B cell (primary cell): Measurements from ENCODE around the gene SPX. TPM values are rescaled to one million over a fixed set of nuclear protein-coding genes. Genes with fewer than 3 reads are reported as not detected.

Experiments used
- ATAC-seq: fragments of 200-7000 bp; cut with Tn5 transposase; one replicate; pipeline ENCODE4 v1.10.0; 2021; ENCODE audit warnings: low read depth, mild to moderate bottlenecking, moderate number of reproducible peaks, moderate library complexity
- CTCF ChIA-PET: fragments of 350-600 bp; sonication (Branson Sonifier 250); formaldehyde crosslinking; loops from one replicate; lab custom pipeline; 2021; ENCODE audit warnings: antibody characterized with exemption, inconsistent platforms; lab: Charles Lee
- POLR2A ChIA-PET: fragments of 350-600 bp; sonication (Branson Sonifier 250); formaldehyde crosslinking; loops from one replicate; lab custom pipeline; 2021; ENCODE audit warnings: antibody characterized with exemption; lab: Charles Lee
- DNase-seq: peaks from one replicate; pipeline ENCODE4 v3.0.0; 2013
- H2AFZ ChIP-seq: 2 replicates; pipeline ENCODE4 v1.6.1; 2012; ENCODE audit warnings: mild to moderate bottlenecking, low read depth, low read length; ENCODE audit not compliant: insufficient read depth, poor library complexity, severe bottlenecking
- H3K27ac ChIP-seq, 2 donors: 1 replicate in 1 of 2; 2 replicates in 1 of 2; pipeline ENCODE4 v1.5.1; 2012 to 2013; ENCODE audit warnings: low read length in 2 of 2, mild to moderate bottlenecking in 2 of 2, moderate library complexity in 1 of 2
- H3K27me3 ChIP-seq, 4 experiments: fragments of 200-600 bp in 1 of 4; sonication (generic) in 1 of 4; replicated peaks in 1 of 4; 1 replicate in 2 of 4; 2 replicates in 2 of 4; pipeline versions ENCODE4 v1.6.1 to v1.7.0; 2013 to 2016; ENCODE audit warnings: low read length in 3 of 4, mild to moderate bottlenecking in 2 of 4, mixed read lengths in 1 of 4, moderate library complexity in 1 of 4; ENCODE audit not compliant: insufficient read depth in 4 of 4, control insufficient read depth in 3 of 4; ENCODE audit errors: control extremely low read depth in 1 of 4
- H3K36me3 ChIP-seq, 2 experiments: replicated peaks in 1 of 2; 1 replicate in 1 of 2; 2 replicates in 1 of 2; pipeline versions ENCODE4 v1.6.1 to v1.7.1; 2013; ENCODE audit warnings: low read length in 1 of 2; ENCODE audit not compliant: insufficient read depth in 2 of 2, control insufficient read depth in 1 of 2; ENCODE audit errors: control extremely low read depth in 1 of 2, extremely low read depth in 1 of 2
- H3K4me1 ChIP-seq, 2 donors: fragments of 200-600 bp in 1 of 2; sonication (generic) in 1 of 2; 1 replicate in 1 of 2; 2 replicates in 1 of 2; pipeline versions ENCODE4 v1.5.1 to v1.6.1; 2013 to 2017; ENCODE audit warnings: low read length in 2 of 2; ENCODE audit not compliant: control insufficient read depth in 2 of 2, insufficient read depth in 2 of 2
- H3K4me2 ChIP-seq: replicated peaks from 2 replicates; pipeline ENCODE3; 2012; ENCODE audit warnings: mild to moderate bottlenecking, low read depth, low read length; ENCODE audit not compliant: poor library complexity, severe bottlenecking
- H3K4me3 ChIP-seq, 5 experiments: fragments of 200-600 bp in 1 of 5; sonication (generic) in 1 of 5; 1 replicate in 3 of 5; 2 replicates in 2 of 5; pipeline versions ENCODE4 v1.5.1 to v1.7.0; 2011 to 2016; ENCODE audit warnings: low read length in 4 of 5, mild to moderate bottlenecking in 4 of 5, low read depth in 2 of 5, control low read depth in 1 of 5, moderate library complexity in 1 of 5; ENCODE audit not compliant: insufficient read depth in 1 of 5; ENCODE audit errors: control extremely low read depth in 1 of 5, extremely low read depth in 1 of 5
- H3K79me2 ChIP-seq: fragments of 200-600 bp; sonication (generic); one replicate; pipeline ENCODE4 v1.6.0; 2016; ENCODE audit warnings: low read length; ENCODE audit not compliant: control insufficient read depth, insufficient read depth
- H3K9ac ChIP-seq: fragments of 200-600 bp; sonication (generic); 2 replicates; pipeline ENCODE4 v1.6.1; 2017; ENCODE audit warnings: mild to moderate bottlenecking, low read length, moderate library complexity
- H3K9me3 ChIP-seq, 3 donors: one replicate each; pipeline versions ENCODE4 v1.6.1 to v1.7.1; 2013; ENCODE audit warnings: low read length in 2 of 3; ENCODE audit not compliant: control insufficient read depth in 2 of 3, insufficient read depth in 1 of 3; ENCODE audit errors: control extremely low read depth in 1 of 3
- H4K20me1 ChIP-seq: 2 replicates; pipeline ENCODE4 v1.6.0; 2012; ENCODE audit warnings: mild to moderate bottlenecking, low read length; ENCODE audit not compliant: insufficient read depth, control insufficient read depth, poor library complexity, severe bottlenecking
- H3K27ac Mint-ChIP-seq: one replicate; pipeline ENCODE4 v1.8.0; 2021; ENCODE audit warnings: mixed read lengths
- H3K27me3 Mint-ChIP-seq: one replicate; pipeline ENCODE4 v1.8.0; 2021; ENCODE audit warnings: mixed read lengths
- H3K4me1 Mint-ChIP-seq: one replicate; pipeline ENCODE4 v1.8.0; 2021; ENCODE audit warnings: mixed read lengths
- H3K4me3 Mint-ChIP-seq: one replicate; pipeline ENCODE4 v1.8.0; 2021; ENCODE audit warnings: mixed read lengths
- H3K9me3 Mint-ChIP-seq: one replicate; pipeline ENCODE4 v1.8.0; 2022; ENCODE audit warnings: mixed read lengths; ENCODE audit not compliant: insufficient read depth
- EZH2 ChIP-seq: IDR thresholded peaks from 2 replicates; pipeline ENCODE4 v1.6.1; 2012; ENCODE audit warnings: borderline replicate concordance, low read depth, mild to moderate bottlenecking, moderate library complexity, low read length; ENCODE audit not compliant: insufficient read depth, poor library complexity, severe bottlenecking
- WGBS: methylation state at CpG from one replicate; pipeline ENCODE4 v1.1.5; 2013; ENCODE audit warnings: missing lambda C conversion rate; ENCODE audit not compliant: insufficient coverage; 5-methylcytosine and 5-hydroxymethylcytosine counted together
- intact Hi-C: fragments of 100-400 bp; cut with micrococcal nuclease; formaldehyde crosslinking; loops from one replicate; pipeline ENCODE4 v1.10.0; 2022
- polyA plus RNA-seq: library from polyadenylated mRNA; depleted of rRNA; stranded (reverse); fragments of >200 nt; gene quantifications from 2 replicates; pipeline ENCODE4 v1.2.3, GENCODE V29; 2012
- total RNA-seq, 2 donors: library from RNA; stranded (reverse); fragments of 120-200 nt in 1 of 2; gene quantifications; 1 replicate in 1 of 2; 2 replicates in 1 of 2; pipeline versions ENCODE4 v1.2.3 to v1.2.4, GENCODE V29; 2013 to 2022
- TF ChIP-seq, protein P1 (sequence below): fragments of 200-600 bp; IDR thresholded peaks from one replicate; pipeline ENCODE4 v1.8.0; 2022; ENCODE audit warnings: antibody characterized with exemption, mild to moderate bottlenecking

Gene SPX
- total and polyA plus RNA-seq, 2 donors (not counting 1 experiment from before 2014, with no cell fraction given): 0.04 to 0.39 TPM

DNA sequence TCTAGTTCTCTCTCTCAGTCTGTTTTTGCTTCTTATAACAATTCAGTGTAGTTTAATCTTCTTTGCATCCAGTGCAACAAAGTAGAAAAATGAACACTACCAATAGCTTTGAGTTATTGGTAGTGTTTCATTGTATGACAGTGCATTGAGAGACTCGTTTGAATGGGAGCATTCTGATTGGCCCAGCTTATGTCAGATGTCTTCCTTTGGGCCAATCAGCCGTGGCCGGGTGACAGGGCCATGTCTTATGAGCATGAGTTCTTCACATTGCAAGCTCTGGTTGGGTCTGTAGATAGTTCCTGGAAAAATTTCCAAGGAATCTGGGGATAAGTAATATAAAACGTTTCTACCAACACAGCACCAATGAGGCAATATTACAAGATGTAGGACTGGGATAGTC, 42.0 kb downstream of the SPX start:
- TF ChIP-seq, protein P1, sequence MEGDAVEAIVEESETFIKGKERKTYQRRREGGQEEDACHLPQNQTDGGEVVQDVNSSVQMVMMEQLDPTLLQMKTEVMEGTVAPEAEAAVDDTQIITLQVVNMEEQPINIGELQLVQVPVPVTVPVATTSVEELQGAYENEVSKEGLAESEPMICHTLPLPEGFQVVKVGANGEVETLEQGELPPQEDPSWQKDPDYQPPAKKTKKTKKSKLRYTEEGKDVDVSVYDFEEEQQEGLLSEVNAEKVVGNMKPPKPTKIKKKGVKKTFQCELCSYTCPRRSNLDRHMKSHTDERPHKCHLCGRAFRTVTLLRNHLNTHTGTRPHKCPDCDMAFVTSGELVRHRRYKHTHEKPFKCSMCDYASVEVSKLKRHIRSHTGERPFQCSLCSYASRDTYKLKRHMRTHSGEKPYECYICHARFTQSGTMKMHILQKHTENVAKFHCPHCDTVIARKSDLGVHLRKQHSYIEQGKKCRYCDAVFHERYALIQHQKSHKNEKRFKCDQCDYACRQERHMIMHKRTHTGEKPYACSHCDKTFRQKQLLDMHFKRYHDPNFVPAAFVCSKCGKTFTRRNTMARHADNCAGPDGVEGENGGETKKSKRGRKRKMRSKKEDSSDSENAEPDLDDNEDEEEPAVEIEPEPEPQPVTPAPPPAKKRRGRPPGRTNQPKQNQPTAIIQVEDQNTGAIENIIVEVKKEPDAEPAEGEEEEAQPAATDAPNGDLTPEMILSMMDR: no peak
- no peak for TF ChIP-seq EZH2
- H3K27me3 Mint-ChIP-seq: peaks cover 4% of the 10 kb centered on the region
- H3K27ac ChIP-seq: no peak overlapping the region
- DNase-seq: no peak
- ChIA-PET POLR2A (no interaction called here), CTCF (no interaction called here)
- H3K9me3 ChIP-seq: no peaks in the 10 kb centered on the region
- no peak overlapping the region for H3K4me2 ChIP-seq
- H3K27ac Mint-ChIP-seq: no peak overlapping the region
- no peak for ATAC-seq
- no peaks in the 10 kb centered on the region for H4K20me1 ChIP-seq
- H3K4me3 Mint-ChIP-seq: no peak overlapping the region
- no peaks in the 10 kb centered on the region for H3K9me3 Mint-ChIP-seq
- no peak overlapping the region for H3K4me3 ChIP-seq
- no peak overlapping the region for H2AFZ ChIP-seq
- intact Hi-C loops: no loop called here
- H3K9ac ChIP-seq: no peak overlapping the region
- WGBS: 93% methylated on average over 3 of the region's 4 CpGs
- no peaks in the 10 kb centered on the region for H3K4me1 ChIP-seq
- H3K27me3 ChIP-seq: no peaks in the 10 kb centered on the region
- peaks cover 2% of the 10 kb centered on the region for H3K4me1 Mint-ChIP-seq
- no peaks in the 10 kb centered on the region for H3K79me2 ChIP-seq
- no peaks in the 10 kb centered on the region for H3K36me3 ChIP-seq

DNA sequence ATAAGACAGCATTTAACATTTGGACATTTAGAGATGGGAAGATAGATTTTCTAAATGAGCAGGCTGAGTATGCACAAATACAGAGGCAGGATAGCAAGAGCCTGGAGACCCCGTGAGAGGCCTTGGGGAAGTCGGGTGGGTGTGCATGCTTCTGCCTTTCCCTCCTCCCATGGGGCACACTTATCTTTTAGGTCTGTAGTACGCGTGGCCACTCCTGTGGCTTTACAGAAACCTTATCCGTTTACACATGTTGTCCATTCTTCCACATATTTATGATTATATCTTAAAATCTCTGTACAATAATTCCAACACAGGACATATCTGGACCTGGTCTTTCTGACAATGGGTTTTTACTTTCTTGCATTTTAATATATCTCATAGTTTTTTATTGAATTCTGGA, 45.0 kb downstream of the SPX start:
- Mint-ChIP-seq H3K27me3 (peaks cover 11% of the 10 kb centered on the region), H3K4me3 (no peak overlapping the region), H3K4me1 (peaks cover 2% of the 10 kb centered on the region), H3K27ac (no peak overlapping the region), H3K9me3 (no peaks in the 10 kb centered on the region)
- H3K9ac ChIP-seq: no peak overlapping the region
- WGBS: 94% methylated on average over 2 of the region's 5 CpGs
- H3K4me3 ChIP-seq: no peak overlapping the region
- H3K9me3 ChIP-seq: no peaks in the 10 kb centered on the region
- no peaks in the 10 kb centered on the region for H3K36me3 ChIP-seq
- H4K20me1 ChIP-seq: no peaks in the 10 kb centered on the region
- no peak for ATAC-seq
- TF ChIP-seq, protein P1: no peak
- TF ChIP-seq EZH2: no peak
- H2AFZ ChIP-seq: no peak overlapping the region
- no peaks in the 10 kb centered on the region for H3K4me1 ChIP-seq
- intact Hi-C loops: no loop called here
- no peak for DNase-seq
- ChIA-PET CTCF (no interaction called here), POLR2A (no interaction called here)
- H3K4me2 ChIP-seq: no peak overlapping the region
- H3K79me2 ChIP-seq: no peaks in the 10 kb centered on the region
- peaks cover 0 to 2% (median 0%) of the 10 kb centered on the region in 4 experiments for H3K27me3 ChIP-seq
- H3K27ac ChIP-seq: no peak overlapping the region
